Measurements from ENCODE around the gene ERN1.

DNA sequence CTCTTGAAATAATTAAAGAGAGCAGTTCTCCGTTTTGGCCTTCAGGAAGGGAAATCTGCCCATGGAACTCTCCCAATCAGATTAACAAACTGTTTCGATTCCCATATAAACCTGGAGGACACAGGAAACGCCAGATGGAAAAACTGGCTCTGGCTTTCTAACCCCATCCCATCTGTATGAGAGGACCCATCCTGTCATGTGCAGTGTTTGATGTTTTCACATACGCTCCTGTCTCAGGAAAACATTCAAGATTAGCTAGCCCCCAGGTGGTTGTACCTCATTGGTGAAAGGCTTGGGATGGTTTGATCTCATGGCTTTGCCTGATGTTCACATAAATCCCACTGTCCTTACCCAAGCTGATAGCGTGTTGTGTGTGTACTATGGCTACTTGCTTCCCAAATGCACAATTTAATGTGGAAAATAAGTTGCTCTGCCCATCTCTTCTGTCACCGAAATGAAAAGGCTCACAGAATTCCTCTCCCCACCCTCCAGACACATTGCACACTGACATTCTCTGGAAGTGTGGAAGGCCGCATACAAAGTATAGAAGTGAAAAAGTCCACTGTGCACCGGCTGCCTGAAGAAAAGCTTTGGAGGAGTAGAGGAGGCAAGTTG, 18.2 kb upstream of the ERN1 start:
- TF ChIP-seq, protein P1, sequence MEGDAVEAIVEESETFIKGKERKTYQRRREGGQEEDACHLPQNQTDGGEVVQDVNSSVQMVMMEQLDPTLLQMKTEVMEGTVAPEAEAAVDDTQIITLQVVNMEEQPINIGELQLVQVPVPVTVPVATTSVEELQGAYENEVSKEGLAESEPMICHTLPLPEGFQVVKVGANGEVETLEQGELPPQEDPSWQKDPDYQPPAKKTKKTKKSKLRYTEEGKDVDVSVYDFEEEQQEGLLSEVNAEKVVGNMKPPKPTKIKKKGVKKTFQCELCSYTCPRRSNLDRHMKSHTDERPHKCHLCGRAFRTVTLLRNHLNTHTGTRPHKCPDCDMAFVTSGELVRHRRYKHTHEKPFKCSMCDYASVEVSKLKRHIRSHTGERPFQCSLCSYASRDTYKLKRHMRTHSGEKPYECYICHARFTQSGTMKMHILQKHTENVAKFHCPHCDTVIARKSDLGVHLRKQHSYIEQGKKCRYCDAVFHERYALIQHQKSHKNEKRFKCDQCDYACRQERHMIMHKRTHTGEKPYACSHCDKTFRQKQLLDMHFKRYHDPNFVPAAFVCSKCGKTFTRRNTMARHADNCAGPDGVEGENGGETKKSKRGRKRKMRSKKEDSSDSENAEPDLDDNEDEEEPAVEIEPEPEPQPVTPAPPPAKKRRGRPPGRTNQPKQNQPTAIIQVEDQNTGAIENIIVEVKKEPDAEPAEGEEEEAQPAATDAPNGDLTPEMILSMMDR (IDR thresholded peaks at IDR 0.05 in 4 of 5, conservative IDR thresholded peaks at IDR 0.05 in 1 of 5): no peak
- no peak for TF ChIP-seq POLR2A (IDR thresholded peaks at IDR 0.05)

Data from gastrocnemius medialis (tissue), 4 donors.